Keratinocyte (primary cell): ENCODE data around the gene RUFY3.

Experiments
- CTCF ChIP-seq, 3 experiments: IDR thresholded peaks in 1 of 3; conservative IDR thresholded peaks in 1 of 3; optimal IDR thresholded peaks in 1 of 3; 2 replicates in 2 of 3; 3 replicates in 1 of 3; pipeline versions ENCODE3 to v1.5.1; 2011; ENCODE audit warnings: low read length in 3 of 3, mild to moderate bottlenecking in 3 of 3, moderate library complexity in 2 of 3, control low read depth in 1 of 3, inconsistent platforms in 1 of 3; ENCODE audit not compliant: insufficient read depth in 2 of 3; ENCODE audit errors: extremely low read depth in 1 of 3
- EZH2 ChIP-seq: IDR thresholded peaks from one replicate; pipeline ENCODE4 v1.6.1; 2012; ENCODE audit warnings: inconsistent platforms, mild to moderate bottlenecking, low read length, moderate library complexity

DNA sequence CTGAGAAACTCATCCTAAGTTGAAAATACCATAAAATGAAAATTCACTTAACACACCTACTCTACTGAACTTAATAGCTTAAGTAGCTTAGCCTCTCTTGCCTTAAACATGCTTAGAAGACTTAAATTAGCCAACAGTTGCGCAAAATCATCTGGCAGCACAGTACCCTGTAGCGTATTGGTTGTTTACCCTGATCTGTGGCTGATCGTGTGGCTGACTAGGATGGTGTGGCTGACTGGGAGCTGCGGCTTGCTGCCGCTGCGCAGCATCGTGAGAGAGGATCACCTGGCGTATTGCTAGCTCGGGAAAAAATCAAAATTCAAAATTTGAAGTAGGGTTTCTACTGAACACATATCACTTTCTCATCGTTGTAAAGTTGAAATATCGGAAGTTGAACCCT lies 6.3 kb downstream of the RUFY3 start:
- TF ChIP-seq CTCF (optimal IDR thresholded peaks at IDR 0.05 in 1 of 3, IDR thresholded peaks at IDR 0.05 in 1 of 3, conservative IDR thresholded peaks at IDR 0.05 in 1 of 3; ENCODE audit: extremely low read depth in 1 of 3, insufficient read depth in 2 of 3, low read length in 3 of 3) = no peak
- TF ChIP-seq EZH2 = no peak
